Right atrium auricular region (tissue), 2 donors: ENCODE measurements around the gene ARSB. TPM values are rescaled to one million over a fixed set of nuclear protein-coding genes. Genes with fewer than 3 reads are reported as not detected.

Experiments used
- DNase-seq: peaks from one replicate; pipeline ENCODE4 v3.0.0-alpha.2; 2019; ENCODE audit warnings: low spot score
- H3K27ac ChIP-seq, 2 donors: fragments of 200-600 bp; sonication (generic); 1 replicate in 1 of 2; 2 replicates in 1 of 2; pipeline ENCODE4 v1.5.1; 2016 to 2019
- H3K27me3 ChIP-seq, 2 donors: fragments of 200-600 bp; sonication (generic); one replicate each; pipeline versions ENCODE4 v1.5.1 to v1.6.0; 2017 to 2019
- H3K36me3 ChIP-seq: fragments of 200-600 bp; sonication (generic); one replicate; pipeline ENCODE4 v1.5.1; 2016
- H3K4me1 ChIP-seq, 2 donors: fragments of 200-600 bp; sonication (generic); one replicate each; pipeline versions ENCODE4 v1.5.1 to v1.6.0; 2017 to 2019
- H3K4me3 ChIP-seq, 2 donors: fragments of 200-600 bp; sonication (generic); 1 replicate in 1 of 2; 2 replicates in 1 of 2; pipeline ENCODE4 v1.5.1; 2017 to 2019; ENCODE audit warnings: mild to moderate bottlenecking in 1 of 2, moderate library complexity in 1 of 2
- H3K9me3 ChIP-seq, 2 donors: fragments of 200-600 bp; sonication (generic); one replicate each; pipeline ENCODE4 v1.5.1; 2019
- total RNA-seq, 2 donors: library from RNA; depleted of rRNA; stranded (reverse); fragments of >200 nt; gene quantifications; one replicate each; pipeline ENCODE4 v1.1.0, GENCODE V29; 2016
- TF ChIP-seq, protein P1 (sequence below), 2 donors: fragments of 200-600 bp; sonication (generic); IDR thresholded peaks; one replicate each; pipeline ENCODE4 v1.5.1; 2019; ENCODE audit warnings: antibody characterized with exemption in 2 of 2

The ARSB gene
- 10 to 100 TPM; 11.5 to 16.4 TPM for total RNA-seq

DNA sequence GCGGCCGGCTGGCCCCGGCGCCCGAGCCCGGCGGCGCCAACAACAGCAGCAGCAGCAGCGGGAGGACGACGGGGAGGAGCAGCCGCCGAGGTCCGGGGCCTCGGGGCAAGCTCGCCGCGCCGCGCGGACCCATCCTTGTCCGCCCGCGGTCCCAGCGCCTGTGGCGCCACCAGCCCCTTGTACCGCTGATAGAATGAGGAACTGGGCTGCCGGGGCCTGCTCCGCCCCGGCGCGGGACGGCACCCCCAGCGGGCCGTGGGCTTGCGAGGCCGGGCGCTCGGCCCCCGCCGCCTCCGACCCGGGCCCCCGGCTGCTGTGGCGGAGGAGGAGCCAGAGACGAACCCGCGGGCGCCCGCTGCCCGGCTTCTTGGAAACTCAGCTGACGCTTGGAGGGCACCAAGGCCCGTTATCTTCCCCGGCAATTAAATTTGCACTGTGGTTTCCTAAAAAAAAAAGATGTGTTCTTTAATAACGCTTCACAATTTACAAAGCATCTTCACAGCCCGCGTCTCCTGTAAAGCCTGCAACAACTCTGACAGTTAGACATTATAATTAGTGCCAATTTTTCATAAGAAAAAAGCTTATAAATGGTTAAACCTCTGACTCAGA lies at the start of gene ARSB:
TSS of gene ARSB (minus strand) at position 195 of the 609 bp plus-strand sequence. CDS start at position 133, 62 bp downstream.
- peak within 1 kb of the TSS; percentile 72 to 91 for H3K4me3 ChIP-seq
- H3K27me3 ChIP-seq, result no peaks in the 10 kb centered on the region
- TF ChIP-seq, protein P1, sequence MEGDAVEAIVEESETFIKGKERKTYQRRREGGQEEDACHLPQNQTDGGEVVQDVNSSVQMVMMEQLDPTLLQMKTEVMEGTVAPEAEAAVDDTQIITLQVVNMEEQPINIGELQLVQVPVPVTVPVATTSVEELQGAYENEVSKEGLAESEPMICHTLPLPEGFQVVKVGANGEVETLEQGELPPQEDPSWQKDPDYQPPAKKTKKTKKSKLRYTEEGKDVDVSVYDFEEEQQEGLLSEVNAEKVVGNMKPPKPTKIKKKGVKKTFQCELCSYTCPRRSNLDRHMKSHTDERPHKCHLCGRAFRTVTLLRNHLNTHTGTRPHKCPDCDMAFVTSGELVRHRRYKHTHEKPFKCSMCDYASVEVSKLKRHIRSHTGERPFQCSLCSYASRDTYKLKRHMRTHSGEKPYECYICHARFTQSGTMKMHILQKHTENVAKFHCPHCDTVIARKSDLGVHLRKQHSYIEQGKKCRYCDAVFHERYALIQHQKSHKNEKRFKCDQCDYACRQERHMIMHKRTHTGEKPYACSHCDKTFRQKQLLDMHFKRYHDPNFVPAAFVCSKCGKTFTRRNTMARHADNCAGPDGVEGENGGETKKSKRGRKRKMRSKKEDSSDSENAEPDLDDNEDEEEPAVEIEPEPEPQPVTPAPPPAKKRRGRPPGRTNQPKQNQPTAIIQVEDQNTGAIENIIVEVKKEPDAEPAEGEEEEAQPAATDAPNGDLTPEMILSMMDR (IDR thresholded peaks at IDR 0.05), result no peak
- peak; percentile 63 for DNase-seq
- peak within 1 kb of the TSS; percentile 98 for H3K27ac ChIP-seq
- H3K9me3 ChIP-seq, result no peaks in the 10 kb centered on the region
- H3K36me3 ChIP-seq, result no peaks in the 10 kb centered on the region
- H3K4me1 ChIP-seq, result peaks cover 0 to 18% of the 10 kb centered on the region in 2 donors

DNA sequence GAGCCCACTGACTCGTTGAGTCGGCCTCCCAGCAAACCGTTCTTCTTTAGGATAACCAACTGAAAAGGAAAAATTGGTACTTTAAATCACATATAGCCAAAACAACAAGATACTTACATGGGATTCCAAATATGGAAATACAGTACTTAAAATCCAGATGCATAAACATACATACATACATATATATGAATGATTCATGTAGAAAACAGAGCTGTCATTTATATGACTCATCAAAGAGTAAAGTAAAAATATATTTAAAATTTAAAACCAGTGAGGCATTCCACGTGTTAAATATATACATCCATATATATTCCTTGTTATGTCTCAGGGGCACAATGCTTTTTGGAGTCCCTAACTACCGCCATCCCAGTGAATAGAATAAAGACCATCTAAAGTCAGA lies 47.7 kb upstream of the ARSB start:
- TF ChIP-seq, protein P1 (IDR thresholded peaks at IDR 0.05), result no peak
- Histone ChIP-seq H3K27ac (no peak overlapping the region), H3K27me3 (no peaks in the 10 kb centered on the region), H3K4me3 (no peak overlapping the region), H3K36me3 (no peaks in the 10 kb centered on the region), H3K9me3 (no peaks in the 10 kb centered on the region), H3K4me1 (no peaks in the 10 kb centered on the region)
- no peak for DNase-seq

DNA sequence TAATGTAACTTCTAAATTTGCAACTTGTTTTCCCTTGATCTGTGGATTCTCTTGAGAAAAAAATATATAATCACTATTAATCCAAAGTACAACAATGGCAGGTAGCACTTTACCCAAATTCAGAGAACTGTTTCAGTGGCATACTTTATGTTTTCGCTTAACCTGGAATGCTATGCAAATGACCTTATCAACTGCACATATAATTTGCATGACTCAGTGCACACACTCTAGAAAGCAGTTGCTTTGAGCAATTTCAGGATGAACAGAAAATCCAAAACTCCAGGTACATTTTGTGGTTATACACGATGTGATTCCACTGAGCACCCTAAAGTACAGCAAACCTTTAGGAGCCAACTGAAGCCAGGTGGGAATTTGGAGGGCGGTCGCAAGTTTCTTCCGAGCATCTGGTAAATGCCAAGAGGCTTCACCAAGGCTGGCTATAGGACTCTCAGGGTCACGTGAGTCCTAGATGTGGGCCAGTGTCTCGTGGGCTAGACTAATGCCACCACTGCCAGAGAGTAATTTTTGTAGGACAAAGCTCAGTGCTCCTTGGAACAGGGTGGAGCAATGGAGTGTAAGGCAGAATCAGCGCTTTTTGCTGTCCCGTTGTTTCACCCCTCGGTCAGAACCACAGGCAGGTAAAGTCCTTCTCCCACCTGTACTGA lies 47.1 kb upstream of the ARSB start:
- H3K9me3 ChIP-seq, result no peaks in the 10 kb centered on the region
- no peaks in the 10 kb centered on the region for H3K36me3 ChIP-seq
- H3K4me3 ChIP-seq, result no peak overlapping the region
- no peaks in the 10 kb centered on the region for H3K4me1 ChIP-seq
- no peak overlapping the region for H3K27ac ChIP-seq
- TF ChIP-seq, protein P1 (IDR thresholded peaks at IDR 0.05), result no peak
- DNase-seq, result no peak
- no peaks in the 10 kb centered on the region for H3K27me3 ChIP-seq

DNA sequence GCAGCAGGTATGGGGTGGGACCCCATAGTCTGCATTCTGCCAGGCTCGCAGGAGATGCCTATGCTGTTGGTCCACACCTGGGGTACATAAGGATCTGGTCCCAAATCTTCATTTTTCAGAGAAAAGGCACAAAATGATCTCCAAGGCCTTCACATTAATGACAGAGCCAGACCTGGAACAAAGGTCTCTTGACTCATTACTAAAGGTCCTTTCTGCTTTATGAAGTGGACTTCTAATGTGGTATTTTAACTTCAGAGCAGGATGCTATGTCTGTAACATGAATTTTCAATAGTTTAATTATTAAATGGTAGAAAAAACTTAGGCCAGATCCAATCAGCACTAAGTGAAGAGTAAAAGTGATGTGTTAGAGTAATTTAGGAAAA lies 46.4 kb upstream of the ARSB start:
- Histone ChIP-seq H3K4me3 (no peak overlapping the region), H3K27me3 (no peaks in the 10 kb centered on the region), H3K9me3 (no peaks in the 10 kb centered on the region), H3K36me3 (no peaks in the 10 kb centered on the region), H3K4me1 (no peaks in the 10 kb centered on the region), H3K27ac (no peak overlapping the region)
- TF ChIP-seq, protein P1 (IDR thresholded peaks at IDR 0.05), result no peak
- DNase-seq, result no peak

DNA sequence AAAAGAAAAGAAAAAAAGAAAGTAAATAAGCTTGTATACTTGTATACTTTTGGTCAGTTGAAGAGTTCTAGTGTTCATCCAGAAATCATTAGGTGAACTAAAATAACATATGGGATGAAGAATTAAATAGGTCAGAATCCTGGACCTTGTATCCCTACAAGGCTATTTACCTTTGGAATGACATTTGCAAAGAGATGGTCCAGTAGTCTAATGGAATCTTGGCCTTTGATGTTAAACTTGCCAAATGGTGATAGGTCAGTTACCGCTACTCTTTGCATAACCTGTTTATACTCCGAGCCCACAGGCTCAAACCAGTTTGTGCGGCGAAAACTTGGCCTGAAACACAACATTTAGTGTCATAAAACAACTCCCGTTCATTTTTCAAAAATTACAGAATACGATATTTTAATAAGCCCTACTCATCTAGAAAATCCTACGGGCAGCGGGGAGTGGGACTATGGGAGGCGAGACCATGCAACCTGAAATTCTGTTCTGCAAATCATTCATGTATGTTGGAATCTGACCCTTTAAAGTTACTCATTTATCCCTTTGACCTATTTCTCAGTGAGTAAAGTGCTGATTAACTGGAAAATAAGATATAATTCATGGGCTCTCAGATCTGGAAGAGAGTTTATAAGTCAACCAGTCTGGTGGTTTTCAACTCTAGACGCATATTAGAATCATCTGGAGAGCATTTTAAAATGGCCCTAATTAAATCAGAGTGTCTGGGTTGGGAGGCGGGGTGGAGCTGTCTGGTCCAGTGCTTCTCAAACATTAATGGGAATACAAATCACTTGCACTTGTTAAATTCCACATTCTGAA lies 45.8 kb upstream of the ARSB start:
- no peak overlapping the region for H3K27ac ChIP-seq
- H3K4me1 ChIP-seq, result no peaks in the 10 kb centered on the region
- TF ChIP-seq, protein P1 (IDR thresholded peaks at IDR 0.05), result no peak
- H3K9me3 ChIP-seq, result no peaks in the 10 kb centered on the region
- no peaks in the 10 kb centered on the region for H3K27me3 ChIP-seq
- no peak for DNase-seq
- H3K36me3 ChIP-seq, result no peaks in the 10 kb centered on the region
- H3K4me3 ChIP-seq, result no peak overlapping the region
